Keratinocyte (primary cell): ENCODE data around the gene CCDC15. TPM values are rescaled to one million over a fixed set of nuclear protein-coding genes. Genes with fewer than 3 reads are reported as not detected.

ENCODE experiments used
- DNase-seq: peaks from one replicate; pipeline ENCODE4 v3.0.0-alpha.2; 2011; ENCODE audit warnings: low read depth, missing footprints, low spot score
- FAIRE-seq: peaks from 2 replicates; lab custom pipeline; 2011; peaks lifted over from hg19 to GRCh38; lab: Jason Lieb, UNC
- H2AFZ ChIP-seq: 2 replicates; pipeline ENCODE4 v1.6.0; 2012; ENCODE audit warnings: low read length, control low read depth, inconsistent platforms; ENCODE audit not compliant: control insufficient read depth
- H3K27ac ChIP-seq: 2 replicates; pipeline ENCODE4 v1.5.1; 2011; ENCODE audit warnings: low read length; ENCODE audit not compliant: control insufficient read depth, insufficient read depth
- H3K27me3 ChIP-seq: 3 replicates; pipeline ENCODE4 v1.6.0; 2011; ENCODE audit warnings: low read length; ENCODE audit not compliant: control insufficient read depth, insufficient read depth; ENCODE audit errors: extremely low read depth
- H3K36me3 ChIP-seq, 2 experiments: 2 replicates in 1 of 2; 3 replicates in 1 of 2; pipeline ENCODE4 v1.5.1; 2011; ENCODE audit warnings: low read length in 2 of 2, mild to moderate bottlenecking in 1 of 2; ENCODE audit not compliant: control insufficient read depth in 2 of 2, insufficient read depth in 2 of 2; ENCODE audit errors: extremely low read depth in 1 of 2
- H3K4me1 ChIP-seq: 3 replicates; pipeline ENCODE4 v1.5.1; 2011; ENCODE audit warnings: low read length; ENCODE audit not compliant: control insufficient read depth, insufficient read depth; ENCODE audit errors: extremely low read depth
- H3K4me2 ChIP-seq: 3 replicates; pipeline ENCODE4 v1.6.0; 2011; ENCODE audit warnings: low read depth, low read length; ENCODE audit not compliant: control insufficient read depth, insufficient read depth; ENCODE audit errors: extremely low read depth
- H3K4me3 ChIP-seq, 3 experiments: fragments of 200-600 bp in 1 of 3; sonication (generic) in 1 of 3; 2 replicates in 2 of 3; 3 replicates in 1 of 3; pipeline ENCODE4 v1.5.1; 2011 to 2016; ENCODE audit warnings: low read length in 3 of 3, mild to moderate bottlenecking in 3 of 3, control low read depth in 2 of 3, inconsistent platforms in 1 of 3, low read depth in 1 of 3, mixed read lengths in 1 of 3, mixed run types in 1 of 3, moderate library complexity in 1 of 3; ENCODE audit not compliant: control insufficient read depth in 2 of 3, insufficient read depth in 2 of 3; ENCODE audit errors: extremely low read depth in 1 of 3
- H3K79me2 ChIP-seq: 2 replicates; pipeline ENCODE4 v1.6.0; 2012; ENCODE audit warnings: low read length; ENCODE audit not compliant: control insufficient read depth, insufficient read depth
- H3K9ac ChIP-seq: 3 replicates; pipeline ENCODE4 v1.6.0; 2011; ENCODE audit warnings: low read length; ENCODE audit not compliant: control insufficient read depth, insufficient read depth; ENCODE audit errors: extremely low read depth
- H3K9me1 ChIP-seq: 3 replicates; pipeline ENCODE4 v1.6.0; 2011; ENCODE audit warnings: low read length; ENCODE audit not compliant: control insufficient read depth, insufficient read depth; ENCODE audit errors: extremely low read depth
- H3K9me3 ChIP-seq: 2 replicates; pipeline ENCODE4 v1.5.1; 2012; ENCODE audit warnings: low read depth, low read length; ENCODE audit not compliant: control insufficient read depth
- H4K20me1 ChIP-seq: 3 replicates; pipeline ENCODE4 v1.6.0; 2011; ENCODE audit warnings: low read length; ENCODE audit not compliant: control insufficient read depth, insufficient read depth; ENCODE audit errors: extremely low read depth
- CTCF ChIP-seq, 3 experiments: IDR thresholded peaks in 1 of 3; conservative IDR thresholded peaks in 1 of 3; optimal IDR thresholded peaks in 1 of 3; 2 replicates in 2 of 3; 3 replicates in 1 of 3; pipeline versions ENCODE3 to v1.5.1; 2011; ENCODE audit warnings: low read length in 3 of 3, mild to moderate bottlenecking in 3 of 3, moderate library complexity in 2 of 3, control low read depth in 1 of 3, inconsistent platforms in 1 of 3; ENCODE audit not compliant: insufficient read depth in 2 of 3; ENCODE audit errors: extremely low read depth in 1 of 3
- EZH2 ChIP-seq: IDR thresholded peaks from one replicate; pipeline ENCODE4 v1.6.1; 2012; ENCODE audit warnings: inconsistent platforms, mild to moderate bottlenecking, low read length, moderate library complexity
- dilution Hi-C: fragments of 300-500 bp; cut with MboI; formaldehyde crosslinking; loops from one replicate; pipeline ENCODE4 v1.7.0; 2020; ENCODE audit warnings: low sequenced_read_pairs; ENCODE audit not compliant: extremely low pct_ligation_motif_present
- polyA plus RNA-seq, 5 experiments: library from polyadenylated mRNA; depleted of rRNA in 3 of 5; stranded (reverse) in 3 of 5; stranded (forward) in 1 of 5; unstranded in 1 of 5; fragments of >200 nt; gene quantifications; 1 replicate in 1 of 5; 2 replicates in 3 of 5; 3 replicates in 1 of 5; pipeline versions ENCODE4 v1.2.1 to v1.2.3, GENCODE V29; 2011 to 2012; ENCODE audit warnings: missing spikeins in 2 of 5, low read depth in 1 of 5, low replicate concordance in 1 of 5

The CCDC15 gene
- polyA plus RNA-seq, 1 donor (not counting 4 experiments of a cell fraction or from before 2014, with no cell fraction given): 2.0 TPM

DNA sequence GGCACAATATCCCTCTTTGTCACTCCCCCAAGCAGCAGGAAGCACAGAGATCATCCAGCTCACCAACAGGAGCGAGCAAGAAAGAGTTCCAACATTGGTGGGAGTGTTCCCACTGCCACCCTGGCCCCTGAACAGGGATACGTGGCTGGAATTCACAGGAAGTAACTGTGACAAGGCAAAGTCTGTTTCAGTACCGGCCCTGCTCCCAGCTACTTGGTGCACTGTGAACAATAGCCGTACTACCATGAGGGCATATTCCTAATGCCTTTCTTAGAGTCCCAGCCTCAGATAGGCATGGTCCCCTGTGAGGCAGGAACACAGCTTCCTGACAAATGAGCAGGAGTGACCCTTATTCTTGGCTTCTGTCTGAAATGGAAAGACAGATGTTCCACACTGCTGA, 107.3 kb downstream of the CCDC15 start:
- no peaks in the 10 kb centered on the region for H3K9me3 ChIP-seq
- H3K4me1 ChIP-seq: peaks cover 10% of the 10 kb centered on the region
- H3K79me2 ChIP-seq: peaks cover 2% of the 10 kb centered on the region
- H3K36me3 ChIP-seq: no peaks in the 10 kb centered on the region
- H3K4me3 ChIP-seq: no peak overlapping the region
- H4K20me1 ChIP-seq: no peaks in the 10 kb centered on the region
- TF ChIP-seq EZH2 (no peak), CTCF (optimal IDR thresholded peaks at IDR 0.05 in 1 of 3, IDR thresholded peaks at IDR 0.05 in 1 of 3, conservative IDR thresholded peaks at IDR 0.05 in 1 of 3; ENCODE audit: extremely low read depth in 1 of 3, insufficient read depth in 2 of 3, low read length in 3 of 3) (no peak)
- DNase-seq (no peak), FAIRE-seq (no peak)
- no peaks in the 10 kb centered on the region for H3K27me3 ChIP-seq
- dilution Hi-C loops: no loop called here
- H3K4me2 ChIP-seq: no peak overlapping the region
- no peak overlapping the region for H3K27ac ChIP-seq
- no peaks in the 10 kb centered on the region for H3K9me1 ChIP-seq
- H2AFZ ChIP-seq: no peak overlapping the region
- H3K9ac ChIP-seq: no peak overlapping the region

GRCh38 chr11:125062218-125062930, 108.4 kb downstream of the CCDC15 start:
- TF ChIP-seq EZH2 (no peak), CTCF (optimal IDR thresholded peaks at IDR 0.05 in 1 of 3, IDR thresholded peaks at IDR 0.05 in 1 of 3, conservative IDR thresholded peaks at IDR 0.05 in 1 of 3; ENCODE audit: extremely low read depth in 1 of 3, insufficient read depth in 2 of 3, low read length in 3 of 3) (no peak)
- H4K20me1 ChIP-seq: no peaks in the 10 kb centered on the region
- no peaks in the 10 kb centered on the region for H3K9me3 ChIP-seq
- no peaks in the 10 kb centered on the region for H3K9me1 ChIP-seq
- peak overlapping the region; percentile 58 for H3K27ac ChIP-seq
- peak overlapping the region; percentile 85 for H2AFZ ChIP-seq
- no peaks in the 10 kb centered on the region for H3K36me3 ChIP-seq
- no peak for FAIRE-seq
- H3K4me3 ChIP-seq: peak overlapping the region; percentile 54 to 82 (median 71)
- no peaks in the 10 kb centered on the region for H3K27me3 ChIP-seq
- H3K9ac ChIP-seq: peak overlapping the region; percentile 77
- DNase-seq: no peak
- peak overlapping the region; percentile 88 for H3K4me2 ChIP-seq
- peaks cover 10% of the 10 kb centered on the region for H3K4me1 ChIP-seq
- dilution Hi-C loops: no loop called here
- peaks cover 2% of the 10 kb centered on the region for H3K79me2 ChIP-seq
